Measurements from ENCODE around the gene OPRM1. TPM values are rescaled to one million over a fixed set of nuclear protein-coding genes. Genes with fewer than 3 reads are reported as not detected.

OPRM1 gene
- total and polyA plus RNA-seq, 2 of the 8 experiments (the other 6 are each of a cell fraction or from before 2014, with no cell fraction given): not detected

DNA sequence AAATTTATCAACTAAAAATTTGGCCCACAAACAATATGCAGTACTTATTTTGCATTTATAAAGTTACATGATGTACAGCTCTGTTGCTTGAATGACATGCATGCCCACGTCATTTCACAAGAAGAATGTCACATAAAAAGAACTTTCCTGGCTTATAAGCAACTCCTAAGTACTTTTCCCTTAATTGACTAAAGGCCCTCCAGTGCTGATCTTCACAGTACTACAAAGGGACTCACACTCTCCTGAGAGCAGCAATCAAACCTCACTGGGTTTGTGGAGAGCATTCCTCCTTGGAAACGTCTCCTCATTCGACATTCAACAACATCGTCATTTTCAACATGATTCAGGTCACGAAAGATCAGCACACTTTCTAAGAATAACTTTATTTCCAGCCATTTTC, 206.5 kb downstream of the OPRM1 start:
- Histone ChIP-seq H3K18ac (ENCODE audit: extremely low read depth, low read length) (no peak overlapping the region), H2BK120ac (replicated peaks; ENCODE audit: low read depth, low read length) (no peak overlapping the region), H4K20me1 (replicated peaks in 1 of 2; ENCODE audit: control insufficient read depth in 1 of 2, insufficient read depth in 2 of 2, low read length in 2 of 2) (no peaks in the 10 kb centered on the region), H3K36me3 (ENCODE audit: control insufficient read depth in 2 of 4, insufficient read depth in 4 of 4, low read length in 3 of 4) (no peaks in the 10 kb centered on the region), H3K27ac (ENCODE audit: low read depth, low read length) (no peak overlapping the region), H3K23ac (ENCODE audit: insufficient read length) (no peak overlapping the region), H3K27me3 (replicated peaks in 1 of 4; ENCODE audit: control insufficient read depth in 3 of 4, extremely low read depth in 1 of 4, insufficient read depth in 3 of 4, low read length in 3 of 4) (no peaks in the 10 kb centered on the region), H3K56ac (replicated peaks; ENCODE audit: insufficient read length, low read depth, low read length) (no peak overlapping the region), H3K9me3 (ENCODE audit: insufficient read depth in 2 of 2, low read depth in 1 of 2, low read length in 1 of 2) (no peaks in the 10 kb centered on the region), H4K8ac (ENCODE audit: extremely low read depth, insufficient read depth, low read length) (no peak overlapping the region), H2BK12ac (ENCODE audit: low read depth, low read length) (no peak overlapping the region; the same call in 1 of the 2 replicates), H2AK5ac (ENCODE audit: low read depth, low read length) (no peak overlapping the region), H3K79me1 (ENCODE audit: low read depth, low read length) (no peaks in the 10 kb centered on the region), H3K14ac (ENCODE audit: insufficient read length) (no peak overlapping the region), H3K9ac (replicated peaks in 1 of 4; ENCODE audit: extremely low read depth in 1 of 4, low read depth in 3 of 4, low read length in 3 of 4) (no peak overlapping the region), H3K4me2 (ENCODE audit: insufficient read depth in 1 of 2, low read depth in 2 of 2, low read length in 2 of 2) (no peak overlapping the region), H2AFZ (ENCODE audit: low read length) (no peak overlapping the region; the same call in 1 of the 2 replicates), H3K4me1 (replicated peaks in 1 of 4; ENCODE audit: control insufficient read depth in 3 of 4, insufficient read depth in 4 of 4, low read length in 3 of 4) (peaks cover 1 to 19% (median 12%) of the 10 kb centered on the region in 4 experiments; a peak in 5 of 7 replicates), H4K5ac (ENCODE audit: insufficient read length, low read depth, low read length) (no peak overlapping the region), H3K4ac (replicated peaks; ENCODE audit: insufficient read length, low read depth, low read length) (no peak overlapping the region), H3K79me2 (ENCODE audit: control insufficient read depth in 1 of 2, insufficient read depth in 2 of 2, low read length in 2 of 2) (no peaks in the 10 kb centered on the region), H2BK5ac (ENCODE audit: low read depth, low read length) (no peak overlapping the region), H4K91ac (replicated peaks; ENCODE audit: insufficient read length, low read length) (no peak overlapping the region), H2BK20ac (ENCODE audit: low read length) (0 out of 2 replicates have a peak overlapping the region, but pooled peaks have one; percentile 17), H3K23me2 (ENCODE audit: low read depth, low read length) (no peaks in the 10 kb centered on the region; the same call in 1 of the 2 replicates), H2BK15ac (ENCODE audit: low read length) (no peak overlapping the region), H3K4me3 (ENCODE audit: extremely low read depth in 1 of 4, insufficient read depth in 2 of 4, low read depth in 3 of 4, low read length in 4 of 4) (no peak overlapping the region)
- WGBS, 2 experiments (ENCODE audit: extremely low coverage in 1 of 2, insufficient coverage in 1 of 2, insufficient read length in 1 of 2, insufficient replicate concordance in 2 of 2, low coverage in 1 of 2, low lambda C conversion rate in 2 of 2, missing lambda C conversion rate in 1 of 2): 66% methylated on average over 5 of the region's 5 CpGs; no CpG with 5 or more reads in 1 of the 2 experiments
- CTCF ChIA-PET (ENCODE audit: partially characterized antibody): interaction anchor here (1.7 kb wide), 1 partner anchor 32 kb away, joined by 5 read pairs; no protein-coding TSS in a partner anchor
- FAIRE-seq (no peak), DNase-seq (ENCODE audit: low read depth in 1 of 2, low spot score in 2 of 2) (no peak)
- POLR2A ChIA-PET (ENCODE audit: partially characterized antibody): no interaction called here
- TF ChIP-seq SP4 (IDR thresholded peaks at IDR 0.05; ENCODE audit: low read length): no peak
- TF ChIP-seq RBBP5 (IDR thresholded peaks at IDR 0.05; ENCODE audit: borderline replicate concordance, low read depth, low read length): no peak
- no peak for TF ChIP-seq RFX5 (IDR thresholded peaks at IDR 0.05; ENCODE audit: borderline replicate concordance, low read depth, low read length)
- TF ChIP-seq, protein P1, sequence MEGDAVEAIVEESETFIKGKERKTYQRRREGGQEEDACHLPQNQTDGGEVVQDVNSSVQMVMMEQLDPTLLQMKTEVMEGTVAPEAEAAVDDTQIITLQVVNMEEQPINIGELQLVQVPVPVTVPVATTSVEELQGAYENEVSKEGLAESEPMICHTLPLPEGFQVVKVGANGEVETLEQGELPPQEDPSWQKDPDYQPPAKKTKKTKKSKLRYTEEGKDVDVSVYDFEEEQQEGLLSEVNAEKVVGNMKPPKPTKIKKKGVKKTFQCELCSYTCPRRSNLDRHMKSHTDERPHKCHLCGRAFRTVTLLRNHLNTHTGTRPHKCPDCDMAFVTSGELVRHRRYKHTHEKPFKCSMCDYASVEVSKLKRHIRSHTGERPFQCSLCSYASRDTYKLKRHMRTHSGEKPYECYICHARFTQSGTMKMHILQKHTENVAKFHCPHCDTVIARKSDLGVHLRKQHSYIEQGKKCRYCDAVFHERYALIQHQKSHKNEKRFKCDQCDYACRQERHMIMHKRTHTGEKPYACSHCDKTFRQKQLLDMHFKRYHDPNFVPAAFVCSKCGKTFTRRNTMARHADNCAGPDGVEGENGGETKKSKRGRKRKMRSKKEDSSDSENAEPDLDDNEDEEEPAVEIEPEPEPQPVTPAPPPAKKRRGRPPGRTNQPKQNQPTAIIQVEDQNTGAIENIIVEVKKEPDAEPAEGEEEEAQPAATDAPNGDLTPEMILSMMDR (IDR thresholded peaks at IDR 0.05; ENCODE audit: control extremely low read depth in 1 of 3, insufficient read depth in 1 of 3, low read depth in 1 of 3, low read length in 3 of 3): no peak
- TF ChIP-seq NRF1 (IDR thresholded peaks at IDR 0.05; ENCODE audit: low read depth, low read length): no peak
- TF ChIP-seq SRF (IDR thresholded peaks at IDR 0.05; ENCODE audit: low read depth, low read length): no peak
- no peak for TF ChIP-seq KDM1A (IDR thresholded peaks at IDR 0.05; ENCODE audit: borderline replicate concordance, low read length)
- TF ChIP-seq TAF1 (IDR thresholded peaks at IDR 0.05; ENCODE audit: low read depth, low read length): no peak
- TF ChIP-seq, protein P2, sequence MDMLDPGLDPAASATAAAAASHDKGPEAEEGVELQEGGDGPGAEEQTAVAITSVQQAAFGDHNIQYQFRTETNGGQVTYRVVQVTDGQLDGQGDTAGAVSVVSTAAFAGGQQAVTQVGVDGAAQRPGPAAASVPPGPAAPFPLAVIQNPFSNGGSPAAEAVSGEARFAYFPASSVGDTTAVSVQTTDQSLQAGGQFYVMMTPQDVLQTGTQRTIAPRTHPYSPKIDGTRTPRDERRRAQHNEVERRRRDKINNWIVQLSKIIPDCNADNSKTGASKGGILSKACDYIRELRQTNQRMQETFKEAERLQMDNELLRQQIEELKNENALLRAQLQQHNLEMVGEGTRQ (IDR thresholded peaks at IDR 0.05; ENCODE audit: low read length): no peak
- no peak for TF ChIP-seq CBX8 (IDR thresholded peaks at IDR 0.05; ENCODE audit: borderline replicate concordance, low read depth, low read length)

All from H1 (cell line).